GM18858 (cell line): ENCODE measurements around the gene ZNF628.
"Not testable (repeated sequence)": the region's sequence is repeated elsewhere in the genome, so short reads cannot be mapped to it uniquely, and the experiment has no call there.

Experiments used
- ATAC-seq: cut with Tn5 transposase; IDR thresholded peaks from one replicate; pipeline ENCODE4 v1.9.1; 2021; ENCODE audit not compliant: unreplicated experiment

ZNF628 gene

DNA sequence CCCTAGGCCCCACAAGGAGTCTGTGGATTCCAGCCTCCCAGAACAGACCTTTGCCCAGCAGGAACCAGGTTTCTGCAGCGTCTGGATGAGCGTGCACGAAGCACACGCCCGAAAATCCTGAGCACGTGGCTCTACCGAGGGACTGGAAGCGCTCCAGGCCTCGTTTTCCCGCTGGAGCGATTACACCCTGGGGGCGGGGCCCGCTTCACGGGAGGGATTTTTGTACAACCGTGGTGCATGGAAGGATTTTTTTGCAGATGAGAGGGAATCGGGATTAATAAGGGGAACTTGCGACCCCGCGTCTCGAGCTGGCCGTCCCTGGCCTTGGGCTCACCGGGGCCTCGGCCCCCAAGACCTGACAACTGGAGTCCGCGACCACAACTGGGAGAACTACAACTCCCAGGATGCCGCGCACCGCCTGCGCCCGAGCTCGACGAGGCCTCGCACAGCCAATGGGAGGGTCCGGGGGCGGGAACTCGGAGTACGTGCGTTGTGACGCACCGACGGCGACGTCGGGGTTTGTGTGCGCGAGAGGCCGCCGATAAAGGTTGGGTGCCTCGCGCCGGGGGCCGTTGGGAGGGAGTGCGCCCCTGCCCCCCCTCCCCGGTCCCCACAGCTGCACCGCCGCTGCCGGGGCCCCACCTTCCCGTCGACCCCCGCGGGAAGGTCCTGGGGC lies at the start of gene ZNF628:
Gene ZNF628 (plus strand): TSS at position 518 of the 676 bp plus-strand sequence. CDS start 3,294 bp downstream, outside the sequence.
- ATAC-seq, result peak; percentile 80

DNA sequence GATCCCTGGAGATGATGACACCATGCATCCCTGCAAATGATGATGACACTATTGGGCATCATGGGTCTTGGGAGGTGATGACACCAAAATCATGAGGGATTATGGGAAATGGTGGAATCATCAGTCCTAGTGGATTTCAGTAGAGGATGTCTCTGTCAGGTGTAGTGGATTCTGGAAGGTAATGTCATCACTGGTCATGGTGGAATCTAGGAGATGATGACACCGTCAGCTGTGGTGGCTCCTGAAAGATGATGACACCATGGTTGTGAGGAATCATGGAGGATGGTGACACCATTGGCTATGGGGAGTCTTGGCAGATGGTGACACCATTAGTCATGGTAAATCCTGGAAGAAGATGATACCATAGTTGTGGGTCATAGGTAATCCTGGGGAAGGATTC lies 45.2 kb upstream of the ZNF628 start:
- no peak for ATAC-seq

DNA sequence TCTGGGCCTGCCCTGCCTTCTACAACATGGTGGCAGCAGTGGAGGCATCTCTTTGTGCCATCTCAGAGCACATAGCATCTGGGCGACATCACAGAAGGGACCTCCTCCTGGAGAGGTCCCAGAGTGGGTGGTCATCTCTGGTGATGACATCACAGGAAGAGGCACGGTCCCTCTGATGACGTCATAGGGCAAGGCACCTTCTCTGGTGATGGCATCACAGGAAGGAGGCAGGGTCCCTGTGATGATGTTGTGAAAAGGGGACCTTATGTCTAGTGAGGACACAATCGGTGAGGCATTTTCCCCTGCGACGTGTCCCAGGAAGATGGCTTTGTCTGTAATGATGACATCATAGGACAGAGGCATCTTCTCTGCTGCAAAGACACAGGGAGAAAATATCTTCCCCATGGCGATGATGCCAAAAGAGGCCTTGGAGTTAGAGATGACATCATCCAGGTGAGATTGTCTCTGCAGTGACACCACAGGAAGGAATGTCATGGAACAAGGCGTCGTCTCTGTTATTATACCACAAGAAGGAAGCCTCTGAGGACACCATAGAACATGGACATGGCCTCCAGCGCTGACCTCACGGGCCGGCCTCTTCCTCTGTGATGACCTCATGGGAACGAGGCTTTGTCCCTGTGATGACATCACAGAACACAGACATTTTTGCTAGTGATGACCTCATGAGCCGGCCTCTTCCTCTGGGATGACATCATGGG lies 44.0 kb upstream of the ZNF628 start:
- ATAC-seq, result no peak

DNA sequence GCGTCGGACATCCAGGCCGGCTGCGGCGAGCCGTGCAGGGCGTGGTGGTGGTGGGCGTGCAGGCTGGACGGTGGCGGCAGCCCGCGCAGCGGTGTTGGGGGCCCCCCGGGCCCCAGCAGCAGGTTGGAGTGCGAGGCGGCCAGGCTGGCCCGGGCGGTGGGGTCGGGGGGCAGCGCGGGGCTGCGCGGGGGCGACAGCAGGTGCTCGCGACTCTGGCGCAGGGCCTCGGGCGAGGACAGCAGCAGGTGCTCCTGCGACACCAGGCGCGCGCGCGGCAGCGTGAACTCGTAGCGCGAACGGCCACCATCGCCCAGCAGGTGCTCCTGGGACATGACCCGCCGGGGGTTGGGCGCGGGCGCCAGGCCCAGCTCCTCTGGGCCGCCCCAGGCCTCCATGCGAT lies 43.1 kb upstream of the ZNF628 start:
- no peak for ATAC-seq

DNA sequence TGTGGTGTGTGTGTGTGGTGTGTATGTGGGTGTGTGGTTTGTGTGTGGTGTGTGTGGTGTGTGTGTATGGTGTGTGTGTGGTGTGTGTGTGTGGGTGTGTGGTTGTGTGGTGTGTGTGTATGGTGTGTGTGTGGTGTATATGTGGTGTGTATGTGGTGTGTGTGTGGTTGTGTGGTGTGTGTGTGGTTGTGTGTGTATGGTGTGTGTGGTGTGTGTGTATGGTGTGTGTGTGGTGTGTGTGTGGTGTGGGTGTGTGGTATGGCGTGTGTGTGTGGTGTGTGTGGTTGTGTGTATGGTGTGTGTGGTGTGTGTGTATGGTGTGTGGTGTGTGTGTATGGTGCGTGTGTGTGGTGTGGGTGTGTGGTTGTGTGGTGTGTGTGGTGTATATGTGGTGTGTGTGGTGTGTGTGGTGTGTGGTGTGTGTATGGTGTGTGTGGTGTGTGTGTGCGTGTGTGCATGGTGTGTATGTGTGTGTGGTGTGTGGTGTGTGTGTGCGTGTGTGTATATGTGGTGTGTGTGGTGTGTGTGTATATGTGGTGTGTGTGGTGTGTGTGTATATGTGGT lies 42.0 kb upstream of the ZNF628 start:
- no peak for ATAC-seq

DNA sequence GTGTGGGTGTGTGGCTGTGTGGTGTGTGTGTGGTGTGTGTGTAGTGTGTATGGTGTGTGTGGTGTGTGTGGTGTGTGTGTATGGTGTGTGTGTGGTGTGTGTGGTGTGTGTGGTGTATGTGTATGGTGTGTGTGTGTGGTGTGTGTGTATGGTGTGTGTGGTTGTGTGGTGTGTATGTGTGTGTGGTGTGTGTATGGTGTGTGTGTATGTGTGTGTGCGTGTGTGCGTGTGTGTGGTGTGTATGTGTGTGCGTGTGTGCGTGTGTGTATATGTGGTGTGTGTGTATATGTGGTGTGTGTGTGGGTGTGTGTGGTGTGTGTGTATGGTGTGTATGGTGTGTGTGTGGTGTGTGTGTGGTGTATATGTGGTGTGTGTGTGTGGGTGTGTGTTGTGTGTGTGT lies 41.4 kb upstream of the ZNF628 start:
- ATAC-seq, result no peak

DNA sequence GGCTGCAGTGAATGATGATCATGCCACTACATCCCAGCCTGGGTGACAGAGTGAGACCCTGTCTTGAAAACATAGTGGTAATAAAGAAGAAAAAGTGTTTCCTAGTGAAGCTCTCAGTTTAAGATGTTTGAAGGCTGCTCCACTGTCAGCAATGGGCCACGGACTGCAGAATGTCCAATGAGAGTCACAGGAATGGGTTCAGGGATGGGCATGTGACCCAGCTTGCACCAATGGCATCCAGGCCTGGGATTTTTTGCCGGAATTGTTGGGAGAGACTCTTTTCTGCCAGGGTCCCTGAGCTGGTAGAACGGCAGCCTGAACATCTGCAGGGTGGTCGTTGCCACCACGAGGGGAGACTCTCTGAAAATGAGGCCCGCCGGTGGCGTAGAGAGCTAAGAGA lies 39.6 kb upstream of the ZNF628 start:
- ATAC-seq, result no peak

DNA sequence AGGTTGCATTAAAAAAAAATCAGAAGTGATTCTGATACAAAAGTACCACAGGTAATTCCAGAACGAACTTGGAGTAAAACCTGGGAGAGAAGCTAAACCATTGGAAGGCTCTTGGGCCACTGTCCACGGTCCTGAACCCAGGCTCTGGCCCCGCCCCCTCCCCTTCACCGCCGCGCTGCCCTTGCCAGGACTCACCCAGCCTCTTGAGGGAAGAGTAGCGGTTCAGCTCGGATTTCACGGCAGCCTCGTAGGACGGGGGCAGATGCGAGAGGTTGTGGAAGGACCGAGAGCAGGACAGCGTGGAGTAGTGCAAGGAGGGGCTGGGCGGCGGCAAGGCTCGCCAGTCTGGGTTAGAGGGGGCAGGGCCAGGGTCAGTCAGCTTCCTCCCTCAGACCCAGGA lies 39.0 kb upstream of the ZNF628 start:
- ATAC-seq, result no peak

DNA sequence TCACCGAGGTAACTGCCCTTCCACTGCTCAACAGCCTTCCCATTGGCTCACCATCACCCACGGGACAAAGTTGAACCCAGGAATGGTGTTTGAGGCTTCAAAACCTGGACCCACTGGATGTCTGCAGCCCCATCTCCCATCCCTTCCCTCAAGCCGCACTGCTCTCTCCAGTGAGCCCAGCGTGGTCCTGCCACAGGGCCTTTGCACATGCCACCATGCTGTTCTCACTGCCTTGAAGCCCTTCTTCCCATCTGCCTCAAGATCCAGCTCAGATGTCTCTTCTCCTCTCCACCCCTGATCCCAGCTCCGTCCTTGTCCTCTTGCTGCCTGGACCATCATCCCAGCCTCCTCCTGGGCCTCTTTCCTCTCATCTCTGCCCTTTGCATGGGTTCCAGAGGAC lies 37.4 kb upstream of the ZNF628 start:
- ATAC-seq, result no peak

DNA sequence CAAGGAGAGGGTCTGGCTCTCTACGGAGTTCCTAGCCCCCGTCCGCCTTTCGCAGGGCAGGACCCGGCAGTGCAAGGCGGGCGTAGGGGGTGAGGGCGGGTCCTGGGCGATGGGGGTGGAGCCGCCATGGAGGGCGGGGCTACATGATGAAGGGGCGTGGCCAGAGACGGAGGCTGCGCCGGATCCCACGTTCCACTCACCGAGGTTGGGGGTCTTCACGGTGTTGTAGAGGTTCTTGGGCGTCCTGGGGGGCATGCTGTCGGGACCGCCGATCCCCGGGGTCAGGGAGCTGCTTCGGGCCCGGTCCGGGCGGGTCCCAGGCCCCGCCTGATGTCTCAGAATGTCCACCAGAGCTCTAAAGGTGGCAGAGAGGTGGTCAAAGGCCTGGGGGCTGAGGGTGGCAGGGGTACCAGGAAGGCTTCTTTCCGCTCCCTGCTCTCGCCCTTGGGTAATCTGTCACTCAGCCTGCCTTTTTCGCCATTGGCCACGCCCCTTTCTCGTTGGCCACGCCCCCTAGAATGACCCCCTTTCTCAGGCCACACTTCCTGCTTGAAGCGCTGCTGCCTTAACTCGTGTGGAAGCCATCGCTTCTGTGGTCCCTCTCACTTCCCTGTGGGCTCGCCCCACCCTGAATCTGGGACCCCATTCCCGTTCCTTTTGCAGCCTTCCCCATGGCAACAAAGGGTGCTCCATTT lies 35.9 kb upstream of the ZNF628 start:
- ATAC-seq, result no peak

DNA sequence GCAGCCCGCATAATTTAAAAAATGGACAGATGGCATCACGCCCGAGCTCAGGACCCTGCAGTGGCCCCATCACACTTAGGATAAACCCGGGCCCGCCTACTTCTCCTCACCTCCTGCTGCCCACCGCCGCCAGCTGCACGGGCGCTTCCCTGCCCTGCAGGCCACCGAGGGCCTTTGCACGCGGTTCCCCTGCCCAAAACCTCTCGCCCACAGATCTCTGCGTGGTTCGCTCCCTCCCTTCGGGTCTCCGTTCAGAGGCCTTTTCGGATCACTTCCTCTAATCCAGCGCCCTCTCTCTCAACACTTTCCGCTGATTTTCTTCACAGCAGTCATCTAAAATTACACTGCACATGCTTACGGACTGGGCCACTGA lies 35.1 kb upstream of the ZNF628 start:
- ATAC-seq, result no peak

DNA sequence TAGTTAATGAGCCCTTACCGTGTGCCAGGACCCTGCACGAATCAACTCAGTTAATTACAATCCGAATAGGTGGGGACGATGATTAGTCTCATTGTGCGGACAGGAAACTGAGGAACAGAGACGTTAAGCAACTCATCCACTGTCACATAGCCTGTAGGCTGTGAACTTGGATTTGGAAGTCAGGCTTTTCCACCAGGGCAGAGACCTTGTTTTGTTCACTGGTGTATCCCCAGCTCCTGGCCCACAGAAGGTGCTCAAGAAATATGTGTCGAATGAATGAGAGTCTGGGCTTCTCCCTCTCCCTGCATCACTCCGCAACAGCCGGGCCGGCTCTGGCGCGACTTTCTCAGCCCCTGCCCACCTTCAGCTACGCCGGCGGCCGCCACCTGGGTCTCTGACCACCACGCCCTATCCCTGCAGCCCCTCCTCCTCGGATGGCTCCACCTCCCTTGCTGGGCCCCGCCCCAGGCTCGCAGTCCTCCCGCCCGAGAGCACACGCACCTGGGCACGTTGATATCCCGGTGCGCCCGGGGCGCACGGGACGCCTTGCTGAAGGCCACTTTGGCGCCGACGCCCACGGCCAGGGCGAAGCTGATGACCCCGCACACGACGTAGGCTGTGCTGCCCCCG lies 34.6 kb upstream of the ZNF628 start:
- no peak for ATAC-seq

DNA sequence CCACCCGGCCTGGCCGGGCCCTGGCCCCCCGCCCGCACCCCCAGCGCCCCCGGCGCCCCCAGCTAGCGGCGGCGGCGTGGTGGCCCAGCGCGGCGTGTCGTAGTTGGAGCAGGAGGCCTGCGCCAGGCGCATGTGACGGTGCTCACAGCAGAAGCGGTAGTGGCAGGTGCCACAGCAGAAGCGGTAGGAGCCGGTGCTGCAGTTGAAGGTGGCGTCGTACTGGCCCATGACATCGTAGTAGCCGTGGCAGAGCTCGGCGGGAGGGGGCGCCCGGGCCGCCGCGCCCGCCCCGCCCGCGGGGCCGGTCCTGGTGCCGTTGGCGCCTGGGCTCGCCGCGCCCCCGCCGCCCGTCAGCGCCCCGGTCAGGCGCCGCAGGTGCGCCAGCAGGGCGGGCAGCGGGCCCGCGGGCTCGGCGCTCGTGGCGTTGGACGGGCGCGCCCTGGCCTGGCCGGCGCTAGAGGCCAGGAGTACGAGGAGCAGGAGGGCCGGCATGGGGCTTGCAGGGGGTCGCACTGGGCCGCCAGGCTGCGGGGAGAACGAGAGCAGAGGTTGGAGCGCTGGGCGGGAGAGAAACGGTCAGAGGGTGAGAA lies 34.0 kb upstream of the ZNF628 start:
- ATAC-seq, result no peak

DNA sequence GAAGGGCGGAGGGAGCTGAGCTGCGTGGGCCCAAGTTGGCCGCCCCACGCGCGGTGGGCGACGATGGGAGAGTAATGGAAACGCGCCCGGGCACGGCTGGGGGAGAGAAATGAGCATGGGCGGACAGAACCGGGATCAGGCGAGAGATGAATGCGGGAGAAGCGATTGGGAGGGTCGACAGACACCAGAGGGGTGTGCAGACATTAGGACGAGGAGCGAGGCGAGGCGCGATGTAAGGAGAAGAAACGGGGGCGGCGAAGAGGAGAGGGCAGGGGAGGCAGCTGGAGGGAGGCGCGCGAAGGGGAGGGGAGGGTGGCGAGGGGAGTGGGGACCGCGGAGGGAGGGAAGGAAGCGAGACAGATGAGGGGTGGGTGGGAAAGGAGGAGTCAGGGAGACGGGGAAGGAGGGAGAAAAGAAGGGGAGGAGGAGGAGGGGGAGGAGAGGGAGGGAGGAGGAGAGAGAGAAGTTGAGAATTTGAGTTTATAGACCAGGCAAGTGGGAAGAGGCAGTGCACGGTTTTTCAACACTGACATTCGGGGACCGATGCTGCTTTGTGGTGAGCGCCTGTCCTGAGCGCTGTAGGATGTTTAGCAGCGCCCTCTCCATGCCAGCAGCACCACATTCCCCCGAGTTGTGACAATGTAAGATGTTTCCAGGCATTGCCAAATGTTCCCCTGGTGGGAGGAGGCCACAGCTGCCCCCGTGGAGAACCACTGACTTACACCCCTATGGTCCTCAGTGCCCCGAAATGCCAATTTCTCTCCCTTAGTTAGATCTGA lies 33.2 kb upstream of the ZNF628 start, which contains the start of gene SHISA7:
Gene SHISA7 (minus strand): TSS at position 256 of the 779 bp plus-strand sequence. CDS start 437 bp downstream, outside the sequence.
- ATAC-seq, result no peak

DNA sequence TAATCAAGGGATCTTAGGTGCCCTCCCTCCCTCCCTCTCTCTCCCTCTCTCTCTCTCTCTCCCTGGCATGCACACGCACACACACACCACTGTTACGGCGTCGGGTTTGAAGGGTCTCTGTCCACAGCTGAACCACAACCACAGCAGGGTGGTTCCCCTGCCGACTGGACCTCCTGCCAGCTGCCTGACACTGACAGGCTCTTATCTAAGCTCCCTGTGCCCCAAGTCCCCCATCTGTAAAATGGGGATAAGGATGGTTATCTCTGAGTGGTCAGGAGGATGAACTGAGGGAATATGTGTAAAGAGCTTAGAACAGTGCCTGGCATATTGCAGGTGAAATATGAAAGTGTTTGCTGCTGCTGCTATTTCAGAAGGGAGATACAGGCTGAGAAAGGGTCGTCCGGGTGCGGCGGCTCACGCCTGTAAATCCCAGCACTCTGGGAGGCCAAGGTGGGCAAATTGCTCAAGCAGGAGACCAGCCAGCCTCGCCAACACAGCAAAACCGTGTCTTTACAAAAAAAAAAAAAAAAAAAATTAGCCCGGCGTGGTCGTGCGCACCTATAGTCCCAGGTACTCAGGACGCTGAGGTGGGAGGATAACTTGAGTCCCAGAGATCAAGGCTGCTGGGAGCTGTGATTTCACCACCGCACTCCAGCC lies 32.5 kb upstream of the ZNF628 start:
- no peak for ATAC-seq

DNA sequence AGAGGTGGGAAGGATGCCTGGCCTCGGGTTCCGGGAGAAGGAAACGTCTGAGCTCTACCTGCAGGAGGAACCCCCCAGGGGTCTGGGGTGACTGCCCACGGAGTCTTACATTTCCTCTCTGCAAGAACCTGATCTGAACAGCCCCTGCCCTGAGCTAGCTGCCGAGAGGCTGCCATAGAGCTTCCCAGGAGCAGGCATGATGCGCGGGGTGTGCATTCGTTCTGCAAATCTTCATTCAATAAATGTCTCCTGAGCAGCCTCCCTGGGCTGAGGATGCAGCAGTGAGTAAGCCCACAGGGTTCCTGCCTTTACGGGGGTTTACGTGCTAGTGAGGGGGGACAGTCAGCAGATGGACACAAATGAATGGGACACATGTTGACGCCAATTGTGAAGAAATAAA lies 31.8 kb upstream of the ZNF628 start:
- no peak for ATAC-seq

DNA sequence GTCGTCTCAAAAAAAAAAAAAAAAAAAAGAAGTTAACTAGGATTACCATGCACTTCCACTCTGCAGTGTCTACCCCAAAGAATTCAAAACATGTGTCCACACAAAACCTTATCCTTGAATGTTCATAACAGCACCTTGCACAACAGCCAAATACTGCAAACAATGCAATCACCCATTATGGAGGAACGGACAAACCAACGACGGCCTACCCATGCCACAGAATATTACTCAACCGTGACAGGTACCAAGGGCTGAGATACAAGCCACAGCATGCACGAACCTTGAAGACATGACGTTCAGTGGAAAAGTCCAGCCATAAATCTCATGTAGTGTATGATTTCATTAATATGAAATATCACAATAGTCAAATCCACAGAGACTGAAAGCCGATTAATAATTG lies 30.4 kb upstream of the ZNF628 start:
- ATAC-seq, result no peak

DNA sequence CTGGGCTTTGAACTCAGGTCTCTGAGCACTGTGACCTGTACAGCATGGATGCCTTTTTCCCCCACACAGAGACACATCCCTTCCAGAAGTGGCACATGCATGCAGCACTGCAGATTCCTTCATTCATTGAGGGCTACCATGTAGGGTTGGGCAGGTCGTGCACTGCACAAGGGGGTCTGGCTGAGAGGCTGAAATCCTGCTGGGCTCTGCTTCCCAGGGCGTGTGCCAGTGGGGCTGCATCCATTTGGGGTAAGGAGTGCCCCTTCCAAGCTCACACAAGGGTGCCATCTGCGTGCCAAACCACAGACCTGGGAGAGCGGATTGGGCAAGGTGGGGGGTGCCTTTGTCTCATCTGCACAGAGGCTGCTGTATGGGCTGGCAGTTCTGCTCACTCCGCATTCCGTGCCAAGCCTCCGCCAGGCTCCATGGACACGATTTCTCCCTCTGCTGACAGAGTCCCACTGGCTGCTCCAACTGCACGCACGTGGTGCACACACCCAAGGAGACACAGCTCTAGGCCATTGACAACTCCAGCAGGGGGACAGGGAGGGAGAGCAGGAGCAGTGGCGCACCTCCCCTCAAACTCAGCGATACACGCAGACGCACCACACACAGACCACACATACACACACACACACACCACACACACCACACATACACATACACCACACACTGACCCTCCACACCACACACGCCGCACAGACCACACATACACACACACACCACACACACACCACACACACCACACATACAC lies 28.8 kb upstream of the ZNF628 start:
- ATAC-seq, result no peak

DNA sequence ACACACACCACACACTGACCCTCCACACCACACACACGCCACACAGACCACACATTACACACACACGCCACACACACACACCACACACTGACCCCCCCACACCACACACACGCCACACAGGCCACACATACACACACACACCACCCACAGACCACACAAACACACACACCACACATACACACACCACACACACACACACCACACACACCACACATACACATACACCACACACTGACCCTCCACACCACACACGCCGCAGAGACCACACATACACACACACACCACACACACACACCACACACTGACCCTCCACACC lies 28.3 kb upstream of the ZNF628 start:
- ATAC-seq, result not testable (repeated sequence)
